Tibial nerve (tissue), 4 donors: ENCODE data around the gene RIMS4. TPM values are rescaled to one million over a fixed set of nuclear protein-coding genes. Genes with fewer than 3 reads are reported as not detected.

ENCODE experiments used
- DNase-seq, 2 donors: peaks; one replicate each; pipeline ENCODE4 v3.0.0-alpha.2; 2019; ENCODE audit warnings: low spot score in 2 of 2
- H3K27ac ChIP-seq, 4 donors: fragments of 200-600 bp; sonication (generic) in 3 of 4; one replicate each; pipeline ENCODE4 v1.5.1; 2017 to 2019; ENCODE audit warnings: mild to moderate bottlenecking in 1 of 4
- H3K27me3 ChIP-seq, 2 donors: fragments of 200-600 bp; sonication (generic) in 1 of 2; one replicate each; pipeline versions ENCODE4 v1.5.1 to v1.6.0; 2017 to 2019
- H3K36me3 ChIP-seq, 3 donors: fragments of 200-600 bp; sonication (generic); one replicate each; pipeline ENCODE4 v1.5.1; 2018 to 2019
- H3K4me1 ChIP-seq, 4 donors: fragments of 200-600 bp; sonication (generic) in 3 of 4; one replicate each; pipeline ENCODE4 v1.5.1; 2017 to 2019
- H3K4me3 ChIP-seq, 4 donors: fragments of 200-600 bp; sonication (generic) in 3 of 4; one replicate each; pipeline ENCODE4 v1.5.1; 2017 to 2019; ENCODE audit warnings: mild to moderate bottlenecking in 1 of 4, moderate library complexity in 1 of 4
- H3K9me3 ChIP-seq, 4 donors: fragments of 200-600 bp; sonication (generic) in 3 of 4; one replicate each; pipeline ENCODE4 v1.5.1; 2017 to 2019
- EP300 ChIP-seq, 2 donors: sonication (generic); formaldehyde crosslinking; IDR thresholded peaks; one replicate each; pipeline ENCODE4 v1.6.1; 2017; ENCODE audit warnings: antibody characterized with exemption in 2 of 2, mild to moderate bottlenecking in 1 of 2
- POLR2A ChIP-seq, 2 donors: fragments of 450-650 bp; IDR thresholded peaks; one replicate each; pipeline ENCODE4 v1.6.1; 2017; ENCODE audit warnings: antibody characterized with exemption in 2 of 2, mild to moderate bottlenecking in 2 of 2, moderate library complexity in 2 of 2
- WGBS, 2 donors: methylation state at CpG; one replicate each; pipeline ENCODE4 v1.1.5; 2018; 5-methylcytosine and 5-hydroxymethylcytosine counted together
- total RNA-seq, 4 donors: library from RNA; depleted of rRNA; stranded (reverse); fragments of >200 nt; gene quantifications; one replicate each; pipeline ENCODE4 v1.1.0, GENCODE V29; 2016
- TF ChIP-seq, protein P1 (sequence below), 5 experiments: fragments of 200-600 bp in 3 of 5; fragments of 450-650 bp in 2 of 5; sonication (generic) in 3 of 5; IDR thresholded peaks; one replicate each; pipeline ENCODE4 v1.5.1; 2016 to 2019; ENCODE audit warnings: antibody characterized with exemption in 5 of 5, mild to moderate bottlenecking in 3 of 5, moderate library complexity in 2 of 5

The RIMS4 gene
- total RNA-seq, 4 donors from 2014 or later: 0.21 to 4.7 (median 1.7) TPM

DNA sequence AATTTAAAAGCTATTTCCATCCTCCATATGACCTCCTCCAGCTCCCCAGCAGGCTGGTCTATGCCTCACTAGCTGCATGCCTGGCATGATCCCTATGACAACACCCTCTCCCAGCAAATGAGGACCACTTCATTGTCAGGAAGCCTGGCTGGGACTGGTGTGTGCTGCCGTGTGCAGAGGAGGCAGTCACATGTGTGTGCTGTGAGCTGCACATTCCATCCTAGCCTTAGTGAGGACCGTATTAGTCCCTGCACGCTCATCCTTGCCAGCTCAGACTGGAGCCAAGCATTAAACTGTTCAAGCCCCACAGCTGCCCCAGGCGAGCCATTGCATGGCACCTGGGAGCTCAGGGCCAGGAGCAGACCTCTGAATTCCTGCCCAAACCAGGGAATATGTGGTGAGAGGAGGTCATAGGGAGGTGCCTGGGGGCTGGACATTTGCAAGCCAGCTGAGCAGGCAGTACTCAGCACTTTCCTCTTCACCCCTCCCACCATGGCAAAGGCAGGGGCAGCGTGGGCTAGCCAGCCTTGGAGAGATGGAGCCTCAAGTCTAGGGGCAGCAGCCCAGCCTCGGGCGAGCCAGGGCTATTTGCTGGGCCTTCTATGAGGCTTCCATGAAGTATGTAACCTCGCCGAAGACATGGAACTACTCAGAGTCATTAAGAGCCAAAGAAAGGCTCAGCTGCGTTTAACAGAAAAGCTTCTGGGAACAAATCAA lies 103.9 kb downstream of the RIMS4 start:
- peak in 1 of 2 donors; percentile 72 for TF ChIP-seq EP300 (IDR thresholded peaks at IDR 0.05)
- TF ChIP-seq, protein P1, sequence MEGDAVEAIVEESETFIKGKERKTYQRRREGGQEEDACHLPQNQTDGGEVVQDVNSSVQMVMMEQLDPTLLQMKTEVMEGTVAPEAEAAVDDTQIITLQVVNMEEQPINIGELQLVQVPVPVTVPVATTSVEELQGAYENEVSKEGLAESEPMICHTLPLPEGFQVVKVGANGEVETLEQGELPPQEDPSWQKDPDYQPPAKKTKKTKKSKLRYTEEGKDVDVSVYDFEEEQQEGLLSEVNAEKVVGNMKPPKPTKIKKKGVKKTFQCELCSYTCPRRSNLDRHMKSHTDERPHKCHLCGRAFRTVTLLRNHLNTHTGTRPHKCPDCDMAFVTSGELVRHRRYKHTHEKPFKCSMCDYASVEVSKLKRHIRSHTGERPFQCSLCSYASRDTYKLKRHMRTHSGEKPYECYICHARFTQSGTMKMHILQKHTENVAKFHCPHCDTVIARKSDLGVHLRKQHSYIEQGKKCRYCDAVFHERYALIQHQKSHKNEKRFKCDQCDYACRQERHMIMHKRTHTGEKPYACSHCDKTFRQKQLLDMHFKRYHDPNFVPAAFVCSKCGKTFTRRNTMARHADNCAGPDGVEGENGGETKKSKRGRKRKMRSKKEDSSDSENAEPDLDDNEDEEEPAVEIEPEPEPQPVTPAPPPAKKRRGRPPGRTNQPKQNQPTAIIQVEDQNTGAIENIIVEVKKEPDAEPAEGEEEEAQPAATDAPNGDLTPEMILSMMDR (IDR thresholded peaks at IDR 0.05): no peak
- Histone ChIP-seq H3K27ac (peak overlapping the region in 3 of 4 donors; percentile 46 to 83 (median 83)), H3K9me3 (no peaks in the 10 kb centered on the region), H3K4me1 (peaks cover 0 to 58% (median 32%) of the 10 kb centered on the region in 4 donors), H3K36me3 (no peaks in the 10 kb centered on the region), H3K27me3 (no peaks in the 10 kb centered on the region), H3K4me3 (no peak overlapping the region)
- DNase-seq: peak; percentile 70 to 73
- 31 to 47% methylated on average over 9 of the region's 10 CpGs for WGBS, 2 donors

DNA sequence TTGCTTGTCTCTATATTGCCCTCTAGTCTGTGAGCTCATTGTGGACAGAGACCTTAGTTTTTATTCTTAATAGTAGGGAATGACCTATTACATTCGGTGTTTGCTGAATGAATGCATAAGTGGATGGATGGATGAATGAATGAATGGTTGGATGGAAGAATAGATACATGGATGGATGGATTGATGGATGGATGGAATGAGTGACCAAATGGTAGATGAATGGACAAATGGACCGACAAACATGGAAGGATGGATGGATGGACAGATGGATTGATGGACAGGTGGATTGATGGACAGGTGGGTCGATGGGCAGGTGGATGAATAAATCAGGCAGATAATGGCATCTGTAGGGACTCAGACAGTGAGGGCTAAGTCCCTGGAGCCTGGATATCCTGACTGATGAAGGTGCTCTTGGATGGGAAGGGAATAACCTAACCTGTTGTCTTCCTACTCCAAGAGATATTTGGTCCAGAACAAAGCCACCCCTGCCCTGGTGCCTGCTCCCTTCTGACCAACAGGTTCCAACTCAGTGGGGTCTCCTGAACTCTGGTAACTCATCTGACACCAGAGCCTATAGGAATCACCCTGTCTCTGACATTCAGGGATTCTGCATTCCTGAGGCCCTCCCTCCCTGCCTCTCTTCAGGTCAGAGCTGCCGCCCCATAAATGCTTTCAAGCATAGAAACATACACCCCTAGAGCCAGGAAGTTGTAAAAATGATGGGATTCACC lies 104.8 kb downstream of the RIMS4 start:
- TF ChIP-seq, protein P1 (IDR thresholded peaks at IDR 0.05): no peak
- TF ChIP-seq POLR2A (IDR thresholded peaks at IDR 0.05) (no peak), EP300 (IDR thresholded peaks at IDR 0.05) (no peak)
- DNase-seq: no peak
- no peaks in the 10 kb centered on the region for H3K9me3 ChIP-seq
- WGBS, 2 donors: 82 to 83% methylated on average over 4 of the region's 4 CpGs
- no peaks in the 10 kb centered on the region for H3K27me3 ChIP-seq
- H3K4me3 ChIP-seq: no peak overlapping the region
- no peaks in the 10 kb centered on the region for H3K36me3 ChIP-seq
- peaks cover 0 to 68% (median 33%) of the 10 kb centered on the region in 4 donors for H3K4me1 ChIP-seq
- peak overlapping the region in 3 of 4 donors; percentile 46 to 83 (median 83) for H3K27ac ChIP-seq

DNA sequence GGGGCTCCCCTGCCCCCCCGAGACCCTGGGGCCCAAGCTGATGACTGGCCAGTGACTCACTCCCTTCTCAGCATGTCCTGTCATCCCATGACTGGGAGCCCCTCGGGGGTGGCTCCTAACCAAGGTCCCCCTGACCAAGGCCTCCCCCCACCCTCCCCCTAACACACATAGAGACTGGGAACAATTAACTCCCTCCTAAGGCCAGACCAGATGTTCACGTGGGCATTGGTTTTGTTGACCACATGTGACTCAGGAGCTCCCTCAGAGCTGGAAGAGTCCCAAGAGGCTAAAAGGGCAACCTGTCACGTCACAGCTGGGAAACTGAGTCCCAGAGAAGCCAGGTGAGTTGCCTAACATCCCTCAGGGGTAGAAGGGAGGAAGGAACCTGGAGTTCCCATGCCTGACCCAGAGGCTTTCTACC lies 105.8 kb downstream of the RIMS4 start:
- WGBS, 2 donors: 49 to 54% methylated on average over 3 to 4 of the region's 4 CpGs
- Histone ChIP-seq H3K4me1 (peaks cover 0 to 74% (median 33%) of the 10 kb centered on the region in 4 donors), H3K27me3 (no peaks in the 10 kb centered on the region), H3K27ac (peak overlapping the region; percentile 4 to 83 (median 74)), H3K36me3 (no peaks in the 10 kb centered on the region), H3K9me3 (no peaks in the 10 kb centered on the region), H3K4me3 (no peak overlapping the region)
- no peak for DNase-seq
- TF ChIP-seq, protein P1 (IDR thresholded peaks at IDR 0.05): no peak
- TF ChIP-seq EP300 (IDR thresholded peaks at IDR 0.05): no peak
- no peak for TF ChIP-seq POLR2A (IDR thresholded peaks at IDR 0.05)

DNA sequence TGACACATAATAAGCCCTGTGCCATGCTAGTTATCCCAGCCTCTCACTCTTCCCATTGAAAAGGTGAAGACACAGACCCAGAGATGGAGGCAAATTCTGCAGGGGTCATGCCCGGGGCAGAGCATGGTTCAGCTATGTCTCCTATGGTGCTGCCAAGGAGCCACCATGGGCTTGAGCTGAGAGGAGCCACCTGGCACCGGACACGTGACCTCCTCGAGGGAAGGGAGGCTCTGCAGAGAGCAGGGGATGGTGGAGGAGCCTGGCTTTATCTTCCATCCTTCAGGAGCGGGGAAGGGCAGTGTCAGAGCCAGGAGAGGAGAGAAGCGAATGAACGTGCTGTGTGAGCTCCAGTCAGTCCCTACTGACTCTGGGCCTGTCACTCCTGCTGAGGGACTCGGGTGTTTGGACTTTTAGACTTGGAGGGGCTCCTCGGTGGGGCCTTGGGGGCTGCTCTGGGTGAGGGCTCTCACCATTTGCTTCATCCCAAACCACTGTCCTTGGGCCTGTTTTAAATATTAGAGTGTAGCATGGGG lies 106.3 kb downstream of the RIMS4 start:
- no peak for DNase-seq
- Histone ChIP-seq H3K9me3 (no peaks in the 10 kb centered on the region), H3K27ac (peak overlapping the region; percentile 4 to 83 (median 74)), H3K4me3 (no peak overlapping the region), H3K27me3 (no peaks in the 10 kb centered on the region), H3K4me1 (peaks cover 0 to 74% (median 33%) of the 10 kb centered on the region in 4 donors), H3K36me3 (no peaks in the 10 kb centered on the region)
- no peak for TF ChIP-seq EP300 (IDR thresholded peaks at IDR 0.05)
- TF ChIP-seq, protein P1 (IDR thresholded peaks at IDR 0.05): no peak
- no peak for TF ChIP-seq POLR2A (IDR thresholded peaks at IDR 0.05)
- WGBS, 2 donors: 91 to 95% methylated on average over 9 of the region's 9 CpGs
